Upper lobe of left lung (tissue), 4 donors: ENCODE results near the gene TMEM165.

ENCODE experiments used
- CTCF ChIP-seq, 6 experiments: fragments of 450-650 bp in 4 of 6; fragments of 200-600 bp in 2 of 6; sonication (generic) in 2 of 6; IDR thresholded peaks; one replicate each; pipeline ENCODE4 v1.5.1; 2016 to 2019; ENCODE audit warnings: antibody characterized with exemption in 6 of 6
- EP300 ChIP-seq, 4 donors: sonication (generic); formaldehyde crosslinking; IDR thresholded peaks; one replicate each; pipeline ENCODE4 v1.5.1; 2017; ENCODE audit warnings: antibody characterized with exemption in 4 of 4, control low read depth in 2 of 4
- POLR2AphosphoS5 ChIP-seq, 2 donors: sonication (generic); formaldehyde crosslinking; IDR thresholded peaks; one replicate each; pipeline ENCODE4 v1.5.1; 2017; ENCODE audit warnings: antibody characterized with exemption in 2 of 2

- TF ChIP-seq EP300 (IDR thresholded peaks at IDR 0.05), result no peak
- no peak for TF ChIP-seq CTCF (IDR thresholded peaks at IDR 0.05)
- no peak for TF ChIP-seq POLR2AphosphoS5 (IDR thresholded peaks at IDR 0.05)
These were observed 23.5 kb upstream of the TMEM165 start for GRCh38 chr4:55372259-55372658.
